Astrocyte of the spinal cord (primary cell): ENCODE measurements around the gene HSPB7.
A peak's percentile ranks its signal among the peaks of the same experiment; 100 is the strongest.

Experiments used
- DNase-seq: peaks from one replicate; pipeline ENCODE4 v3.0.0; 2011; ENCODE audit warnings: low read depth, low spot score
- H3K4me3 ChIP-seq: 2 replicates; pipeline ENCODE4 v1.5.1; 2011; ENCODE audit warnings: low read depth, mild to moderate bottlenecking, low read length, moderate library complexity
- CTCF ChIP-seq: IDR thresholded peaks from 2 replicates; pipeline ENCODE4 v1.5.1; 2012; ENCODE audit warnings: low read depth, mild to moderate bottlenecking, low read length, inconsistent platforms
- in situ Hi-C: cut with HindIII; loops from 2 replicates; pipeline ENCODE4 v1.10.0; 2017; ENCODE audit warnings: low sequenced_read_pairs

The HSPB7 gene

DNA sequence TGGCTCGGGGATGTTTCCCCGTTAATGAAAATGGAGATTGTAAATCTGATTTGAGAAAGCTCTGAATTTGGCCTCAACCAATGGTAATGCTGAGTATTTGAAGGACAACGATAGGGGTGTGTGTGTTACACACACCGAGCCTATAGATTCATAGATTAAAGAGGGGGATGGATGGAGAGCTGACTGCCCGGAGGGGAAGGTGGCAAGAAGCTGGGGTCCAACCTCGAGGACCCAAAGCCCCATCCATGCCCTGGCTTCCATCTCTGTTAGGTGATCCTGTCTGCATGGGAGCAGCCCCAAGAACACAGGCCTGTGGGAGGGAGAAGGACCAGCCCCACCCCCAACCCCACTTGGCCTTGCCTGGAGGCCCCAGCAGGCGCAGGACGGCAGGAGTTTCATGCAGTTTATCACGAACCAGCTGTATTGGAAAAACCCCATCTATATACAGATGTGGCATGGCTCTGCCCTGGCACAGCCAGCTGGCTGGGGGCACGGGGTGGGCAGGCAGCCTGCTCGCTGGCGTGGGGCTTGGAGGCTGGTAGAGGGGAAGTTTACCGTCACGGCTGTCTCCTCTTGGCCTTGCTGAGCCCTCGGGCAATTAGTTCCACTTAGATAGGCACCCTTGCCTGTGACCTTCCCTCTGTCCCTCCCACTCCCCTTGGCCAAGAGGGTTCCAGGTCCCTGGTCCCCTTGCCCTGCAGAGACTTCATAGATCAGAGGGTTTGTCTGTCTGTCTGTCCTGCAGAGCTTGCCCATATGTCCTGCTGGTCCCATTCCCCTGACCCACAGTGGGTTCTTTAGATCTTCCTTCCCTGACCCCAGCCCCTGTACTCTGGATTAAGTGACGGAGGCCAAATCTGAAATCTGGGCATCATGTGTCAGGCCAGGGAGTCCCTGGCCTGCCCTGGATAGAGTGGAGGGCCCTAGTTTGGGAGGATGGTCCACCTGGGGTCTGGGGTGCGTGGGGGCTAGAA is 3.0 kb downstream of the HSPB7 start:
- no peak for TF ChIP-seq CTCF
- no peak for DNase-seq
- no peak overlapping the region for H3K4me3 ChIP-seq
- in situ Hi-C loops = no loop called here

DNA sequence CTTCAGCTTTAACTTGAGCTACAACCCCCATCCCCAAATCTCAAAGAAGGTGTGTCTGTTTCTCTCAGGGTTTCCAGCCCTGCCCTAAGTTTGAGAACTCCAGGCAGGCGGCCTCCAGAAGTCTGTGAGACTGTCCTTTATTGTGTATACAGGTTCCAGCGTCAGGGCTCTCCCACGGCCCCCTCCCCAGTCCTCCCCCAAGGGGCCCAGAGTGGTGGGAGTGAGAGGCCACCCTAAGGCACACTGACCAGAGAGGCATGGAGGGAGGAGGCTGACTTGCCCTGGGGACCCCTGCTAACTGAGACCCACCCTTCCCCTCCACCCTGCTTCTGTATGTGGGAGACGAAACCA is 4.0 kb downstream of the HSPB7 start:
- TF ChIP-seq CTCF = no peak
- in situ Hi-C loops = no loop called here
- H3K4me3 ChIP-seq = no peak overlapping the region
- DNase-seq = no peak

DNA sequence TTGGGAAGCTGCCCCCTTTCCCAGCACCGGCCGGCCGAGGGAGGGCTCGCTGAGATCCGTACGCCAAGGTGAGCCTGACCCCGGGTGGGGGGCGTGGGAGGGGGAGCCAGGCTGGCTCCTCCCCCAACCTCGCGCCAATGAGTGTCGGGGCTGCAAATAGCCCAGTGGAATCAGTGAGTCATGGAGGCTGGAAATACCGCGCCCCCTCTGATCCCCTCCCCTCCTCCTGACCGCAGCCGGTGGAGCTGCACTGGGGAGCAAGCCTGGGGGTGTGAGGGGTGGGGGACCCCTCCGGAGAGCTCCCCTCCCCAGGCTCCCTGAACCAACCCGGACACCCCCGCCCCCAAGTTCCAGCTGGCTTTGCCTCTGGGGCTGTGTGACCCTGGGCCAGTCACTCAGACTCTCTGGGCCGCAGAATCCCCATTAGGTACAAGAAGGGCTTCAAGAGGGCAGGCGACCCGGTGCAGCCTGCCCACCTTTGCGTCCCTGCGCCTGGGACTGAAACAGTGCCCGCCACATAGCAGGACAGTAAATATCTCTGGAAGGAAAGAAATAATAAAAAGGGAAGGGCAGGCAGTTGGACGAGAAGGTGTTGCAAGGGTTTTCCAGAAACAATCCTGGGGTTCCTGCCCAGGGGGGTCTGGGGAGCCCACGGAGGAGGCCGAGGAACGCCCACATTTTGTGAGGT is 4.5 kb downstream of the HSPB7 start:
- H3K4me3 ChIP-seq = peak overlapping the region; percentile 22
- in situ Hi-C loops = no loop called here
- DNase-seq = peak; percentile 74
- TF ChIP-seq CTCF = no peak

- peak overlapping the region; percentile 22 for H3K4me3 ChIP-seq
- no peak for TF ChIP-seq CTCF
- peak; percentile 75 for DNase-seq
Observed at GRCh38 chr1:16012590-16013219, 5.1 kb downstream of the HSPB7 start.

DNA sequence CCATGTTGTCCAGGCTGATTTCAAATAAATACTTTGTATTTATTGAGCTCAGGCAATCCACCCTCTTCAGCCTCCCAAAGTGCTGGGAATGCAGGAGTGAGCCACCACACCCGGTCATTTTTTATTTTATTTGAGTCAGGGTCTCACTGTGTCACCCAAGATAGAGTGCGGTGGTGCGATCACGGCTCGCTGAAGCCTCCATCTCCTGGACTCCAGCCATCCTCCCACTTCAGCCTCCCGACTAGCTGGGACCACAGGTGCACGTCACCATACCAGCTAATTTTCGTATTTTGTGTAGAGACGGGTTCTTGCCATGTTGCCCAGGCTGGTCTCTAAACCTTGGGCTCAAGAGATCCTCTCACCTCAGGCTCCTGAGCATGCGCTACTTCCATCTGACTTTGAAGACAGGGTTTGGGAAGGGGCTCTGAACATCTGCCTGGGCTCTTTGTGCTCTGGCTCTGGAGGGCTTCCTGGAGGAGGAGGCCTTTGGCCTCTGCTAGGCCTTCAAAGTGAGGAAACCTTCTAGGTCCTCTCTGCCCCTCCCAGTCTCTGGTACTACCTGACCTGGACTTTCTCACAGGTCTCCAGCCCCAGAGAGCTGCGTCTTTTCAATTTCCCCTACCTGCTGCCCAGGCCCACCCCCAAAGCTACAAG is 5.8 kb downstream of the HSPB7 start:
- in situ Hi-C loops = no loop called here
- DNase-seq = no peak
- H3K4me3 ChIP-seq = no peak overlapping the region
- no peak for TF ChIP-seq CTCF

More at GRCh38 chr1:16012590-16013219, 5.1 kb downstream of the HSPB7 start:
- in situ Hi-C loops = no loop called here

GRCh38 chr1:16010837-16011236 is 7.0 kb downstream of the HSPB7 start:
- in situ Hi-C loops = no loop called here
- TF ChIP-seq CTCF = no peak
- H3K4me3 ChIP-seq = no peak overlapping the region
- no peak for DNase-seq
